ENCODE data around the gene C12orf75.

Gene C12orf75

DNA sequence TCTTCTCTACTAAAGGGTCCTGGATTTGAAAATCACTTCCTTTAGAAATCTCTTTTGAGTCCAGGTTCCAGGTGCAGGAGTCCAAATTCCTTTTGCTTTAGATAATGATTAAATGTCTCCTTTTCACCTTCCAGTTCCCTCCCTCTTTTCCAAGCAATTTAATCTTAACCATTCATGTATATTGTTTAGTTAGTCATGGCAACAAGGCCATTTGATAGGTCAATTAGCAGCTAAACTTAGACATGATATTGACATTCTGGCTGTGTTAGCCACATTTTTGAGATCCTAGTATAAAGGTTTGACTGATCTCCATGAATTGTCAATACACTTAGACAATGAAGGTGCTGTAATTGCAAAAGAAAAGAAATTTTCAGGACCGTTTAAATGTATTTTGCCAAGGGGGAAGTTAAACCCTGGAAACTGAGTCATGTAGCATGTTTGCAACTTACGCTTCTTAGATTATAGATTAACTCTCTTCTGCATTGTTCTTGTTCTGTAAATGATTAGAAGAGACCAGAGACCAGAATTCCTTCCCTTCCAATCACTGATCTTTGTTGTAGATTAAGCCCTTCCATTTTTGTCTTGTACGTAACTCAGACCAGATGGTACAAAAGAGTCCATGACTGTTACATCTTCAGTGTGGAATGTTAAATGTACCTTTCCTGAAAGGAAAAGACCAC is 12.4 kb upstream of the C12orf75 start:
- Histone ChIP-seq H3K9me3 (ENCODE audit: control insufficient read depth, low read length) (no peaks in the 10 kb centered on the region), H3K36me3 (ENCODE audit: control insufficient read depth, insufficient read depth, low read length) (no peaks in the 10 kb centered on the region), H3K79me2 (no peaks in the 10 kb centered on the region), H3K4me2 (ENCODE audit: low read length) (no peak overlapping the region), H3K4me3 (ENCODE audit: low read depth, low read length) (no peak overlapping the region), H3K27ac (no peak overlapping the region), H2AFZ (no peak overlapping the region), H3K27me3 (ENCODE audit: control insufficient read depth, insufficient read depth, low read length) (no peaks in the 10 kb centered on the region), H3K9ac (no peak overlapping the region), H3K4me1 (no peaks in the 10 kb centered on the region)
- TF ChIP-seq, protein P1, sequence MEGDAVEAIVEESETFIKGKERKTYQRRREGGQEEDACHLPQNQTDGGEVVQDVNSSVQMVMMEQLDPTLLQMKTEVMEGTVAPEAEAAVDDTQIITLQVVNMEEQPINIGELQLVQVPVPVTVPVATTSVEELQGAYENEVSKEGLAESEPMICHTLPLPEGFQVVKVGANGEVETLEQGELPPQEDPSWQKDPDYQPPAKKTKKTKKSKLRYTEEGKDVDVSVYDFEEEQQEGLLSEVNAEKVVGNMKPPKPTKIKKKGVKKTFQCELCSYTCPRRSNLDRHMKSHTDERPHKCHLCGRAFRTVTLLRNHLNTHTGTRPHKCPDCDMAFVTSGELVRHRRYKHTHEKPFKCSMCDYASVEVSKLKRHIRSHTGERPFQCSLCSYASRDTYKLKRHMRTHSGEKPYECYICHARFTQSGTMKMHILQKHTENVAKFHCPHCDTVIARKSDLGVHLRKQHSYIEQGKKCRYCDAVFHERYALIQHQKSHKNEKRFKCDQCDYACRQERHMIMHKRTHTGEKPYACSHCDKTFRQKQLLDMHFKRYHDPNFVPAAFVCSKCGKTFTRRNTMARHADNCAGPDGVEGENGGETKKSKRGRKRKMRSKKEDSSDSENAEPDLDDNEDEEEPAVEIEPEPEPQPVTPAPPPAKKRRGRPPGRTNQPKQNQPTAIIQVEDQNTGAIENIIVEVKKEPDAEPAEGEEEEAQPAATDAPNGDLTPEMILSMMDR (IDR thresholded peaks at IDR 0.05): no peak

DNA sequence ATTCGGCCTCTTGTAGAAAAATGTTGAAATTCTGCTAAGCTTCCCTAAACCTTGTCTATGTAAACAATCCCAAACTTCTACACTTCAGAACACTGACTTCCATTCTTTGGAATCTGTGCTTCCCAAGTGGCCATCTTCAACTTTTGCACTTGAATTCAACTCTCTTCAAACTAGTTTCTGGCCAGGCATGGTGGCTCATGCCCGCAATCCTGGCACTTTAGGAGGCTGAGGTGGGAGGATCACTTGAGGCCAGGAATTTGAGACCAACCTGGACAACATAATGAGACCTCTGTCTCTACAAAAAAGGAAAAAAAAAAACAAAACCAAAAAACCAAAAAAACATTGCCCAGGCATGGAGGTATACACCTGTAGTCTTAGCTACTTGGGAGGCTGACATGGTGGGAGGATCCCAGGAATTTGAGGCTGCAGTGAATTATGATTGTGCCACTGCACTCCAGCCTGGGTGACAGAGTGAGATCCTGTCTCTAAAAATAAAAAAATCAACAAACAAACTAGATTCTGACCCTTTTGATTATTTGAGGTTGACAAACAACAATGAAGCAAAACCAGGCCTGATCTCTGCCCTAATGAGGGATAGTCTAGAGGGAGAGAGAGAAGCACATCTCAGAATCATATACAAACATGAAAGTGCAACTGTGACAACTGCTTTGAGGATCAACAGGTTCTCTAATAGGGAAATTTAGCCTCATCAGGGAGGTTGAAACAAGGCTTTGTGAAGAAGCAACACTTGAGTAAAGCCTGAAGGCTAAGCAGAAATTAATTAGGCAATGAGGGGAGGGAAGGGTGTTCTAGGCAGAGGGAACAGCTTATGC is 11.6 kb upstream of the C12orf75 start:
- Histone ChIP-seq H3K4me1 (no peaks in the 10 kb centered on the region), H3K36me3 (ENCODE audit: control insufficient read depth, insufficient read depth, low read length) (no peaks in the 10 kb centered on the region), H3K27me3 (ENCODE audit: control insufficient read depth, insufficient read depth, low read length) (no peaks in the 10 kb centered on the region), H3K9me3 (ENCODE audit: control insufficient read depth, low read length) (no peaks in the 10 kb centered on the region), H3K4me2 (ENCODE audit: low read length) (no peak overlapping the region), H3K4me3 (ENCODE audit: low read depth, low read length) (no peak overlapping the region), H3K9ac (no peak overlapping the region), H2AFZ (no peak overlapping the region), H3K27ac (no peak overlapping the region), H3K79me2 (no peaks in the 10 kb centered on the region)
- TF ChIP-seq, protein P1 (IDR thresholded peaks at IDR 0.05): no peak

DNA sequence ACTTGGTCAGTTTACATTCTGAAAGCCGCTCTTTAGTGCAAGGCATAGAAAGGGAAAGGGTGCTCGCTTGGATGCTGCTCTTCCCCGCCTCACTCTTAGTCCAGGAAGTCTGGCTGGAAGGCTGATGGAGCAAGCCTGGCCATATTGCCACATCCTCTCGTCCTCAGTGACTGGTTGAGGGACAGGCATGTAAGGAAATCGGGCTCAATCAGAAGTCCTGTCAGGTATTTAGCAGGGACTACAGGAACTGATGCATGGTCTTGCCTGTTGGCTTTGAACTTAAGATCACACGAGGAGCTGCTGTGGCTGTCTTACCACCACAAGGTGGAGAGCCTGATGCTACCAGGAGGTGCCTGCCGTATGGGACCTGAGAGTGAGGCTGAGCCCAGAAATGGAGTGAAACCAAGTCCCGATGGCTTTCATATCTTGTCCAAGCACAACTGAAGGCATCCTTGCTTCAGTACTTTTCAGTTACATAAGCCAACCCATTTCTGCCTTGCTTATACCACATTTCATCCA is 10.7 kb upstream of the C12orf75 start:
- TF ChIP-seq, protein P1 (IDR thresholded peaks at IDR 0.05): no peak
- Histone ChIP-seq H2AFZ (no peak overlapping the region), H3K9me3 (ENCODE audit: control insufficient read depth, low read length) (no peaks in the 10 kb centered on the region), H3K9ac (no peak overlapping the region), H3K36me3 (ENCODE audit: control insufficient read depth, insufficient read depth, low read length) (no peaks in the 10 kb centered on the region), H3K4me2 (ENCODE audit: low read length) (no peak overlapping the region), H3K27me3 (ENCODE audit: control insufficient read depth, insufficient read depth, low read length) (no peaks in the 10 kb centered on the region), H3K27ac (no peak overlapping the region), H3K4me1 (no peaks in the 10 kb centered on the region), H3K4me3 (ENCODE audit: low read depth, low read length) (no peak overlapping the region), H3K79me2 (no peaks in the 10 kb centered on the region)

DNA sequence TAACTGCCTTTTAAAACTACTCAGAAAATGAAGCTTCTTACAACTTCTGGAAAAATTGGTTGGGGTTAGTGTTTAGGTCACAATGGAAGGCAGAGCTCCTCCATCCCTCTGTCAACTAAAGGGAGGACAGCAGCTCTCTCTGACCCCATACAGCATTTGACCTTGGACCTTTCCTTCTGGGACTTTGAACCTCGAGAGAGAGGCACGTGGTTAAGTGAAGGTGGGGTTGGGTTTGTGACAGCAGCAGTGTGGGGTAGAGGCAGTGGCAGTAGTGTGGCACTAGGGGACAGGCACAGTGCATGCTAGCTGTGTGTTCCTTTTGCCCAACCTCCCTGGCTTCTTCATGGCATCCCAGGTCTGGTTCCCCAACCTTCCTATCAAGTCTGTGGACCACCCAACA is 9.4 kb upstream of the C12orf75 start:
- Histone ChIP-seq H3K79me2 (no peaks in the 10 kb centered on the region), H3K27ac (no peak overlapping the region), H3K4me1 (no peaks in the 10 kb centered on the region), H3K27me3 (ENCODE audit: control insufficient read depth, insufficient read depth, low read length) (no peaks in the 10 kb centered on the region), H3K9me3 (ENCODE audit: control insufficient read depth, low read length) (no peaks in the 10 kb centered on the region), H3K4me2 (ENCODE audit: low read length) (no peak overlapping the region), H3K9ac (no peak overlapping the region), H2AFZ (no peak overlapping the region), H3K36me3 (ENCODE audit: control insufficient read depth, insufficient read depth, low read length) (no peaks in the 10 kb centered on the region), H3K4me3 (ENCODE audit: low read depth, low read length) (no peak overlapping the region)
- TF ChIP-seq, protein P1 (IDR thresholded peaks at IDR 0.05): no peak
